ENCODE data around the gene NUP37.
A peak's percentile ranks its signal among the peaks of the same experiment; 100 is the strongest.
"Not testable (repeated sequence)": the region's sequence is repeated elsewhere in the genome, so short reads cannot be mapped to it uniquely, and the experiment has no call there.

NUP37 gene

GRCh38 chr12:102130720-102131119 is 10.8 kb upstream of the NUP37 start:
- intact Hi-C loops (cut with DNase I; ENCODE audit: low total_unique reads); H3K4me1 ChIP-seq; H3K9me3 ChIP-seq; DNase-seq; H3K36me3 ChIP-seq; H3K27me3 ChIP-seq; H3K27ac ChIP-seq; H3K4me3 ChIP-seq: not testable (repeated sequence)

GRCh38 chr12:102121328-102121727 is 1.4 kb upstream of the NUP37 start:
- H3K27ac ChIP-seq; intact Hi-C loops (cut with DNase I; ENCODE audit: low total_unique reads); H3K4me3 ChIP-seq; H3K9me3 ChIP-seq; H3K27me3 ChIP-seq; DNase-seq: not testable (repeated sequence)
- Histone ChIP-seq H3K4me1 (peaks cover 0 to 17% (median 10%) of the 10 kb centered on the region in 4 donors), H3K36me3 (peaks cover 6 to 11% (median 8%) of the 10 kb centered on the region in 3 donors)

GRCh38 chr12:102120886-102121285 is 972 bp upstream of the NUP37 start:
- Histone ChIP-seq H3K27me3 (no peaks in the 10 kb centered on the region), H3K4me1 (peaks cover 0 to 17% (median 10%) of the 10 kb centered on the region in 4 donors), H3K36me3 (peaks cover 6 to 14% (median 8%) of the 10 kb centered on the region in 3 donors), H3K27ac (no peak overlapping the region), H3K4me3 (peak overlapping the region in 1 of 2 donors; percentile 67), H3K9me3 (no peaks in the 10 kb centered on the region)
- intact Hi-C loops (cut with DNase I; ENCODE audit: low total_unique reads) = no loop called here
- no peak for DNase-seq
- TF ChIP-seq CTCF (IDR thresholded peaks at IDR 0.05) = no peak

- TF ChIP-seq CTCF (IDR thresholded peaks at IDR 0.05) = no peak
- no peaks in the 10 kb centered on the region for H3K9me3 ChIP-seq
- H3K27me3 ChIP-seq = no peaks in the 10 kb centered on the region
- peak overlapping the region in 1 of 2 donors; percentile 87 for H3K27ac ChIP-seq
- H3K36me3 ChIP-seq = peaks cover 6 to 17% (median 10%) of the 10 kb centered on the region in 3 donors
- peak overlapping the region; percentile 67 to 72 for H3K4me3 ChIP-seq
- intact Hi-C loops (cut with DNase I; ENCODE audit: low total_unique reads) = no loop called here
- DNase-seq = no peak
- peaks cover 0 to 17% (median 10%) of the 10 kb centered on the region in 4 donors for H3K4me1 ChIP-seq
These were observed 605 bp upstream of the NUP37 start for GRCh38 chr12:102120564-102120873.

- intact Hi-C loops (cut with DNase I; ENCODE audit: low total_unique reads) = loop anchor here (2.0 kb wide), 1 partner anchor 60 kb away; no protein-coding TSS in a partner anchor
- Histone ChIP-seq H3K9me3 (no peaks in the 10 kb centered on the region), H3K36me3 (peaks cover 6 to 21% (median 16%) of the 10 kb centered on the region in 3 donors), H3K27ac (peak overlapping the region in 1 of 2 donors; percentile 87), H3K4me3 (peak overlapping the region; percentile 67 to 72), H3K4me1 (peaks cover 0 to 17% (median 10%) of the 10 kb centered on the region in 4 donors), H3K27me3 (no peaks in the 10 kb centered on the region)
- DNase-seq = no peak
- no peak for TF ChIP-seq CTCF (IDR thresholded peaks at IDR 0.05)
These were observed 1.0 kb downstream of the NUP37 start for GRCh38 chr12:102118874-102119273.

GRCh38 chr12:102116392-102116791 is 3.5 kb downstream of the NUP37 start:
- H3K27me3 ChIP-seq = no peaks in the 10 kb centered on the region
- peaks cover 6 to 21% (median 16%) of the 10 kb centered on the region in 3 donors for H3K36me3 ChIP-seq
- DNase-seq = no peak
- H3K9me3 ChIP-seq = no peaks in the 10 kb centered on the region
- H3K27ac ChIP-seq = no peak overlapping the region
- intact Hi-C loops (cut with DNase I; ENCODE audit: low total_unique reads) = no loop called here
- TF ChIP-seq CTCF (IDR thresholded peaks at IDR 0.05) = no peak
- H3K4me1 ChIP-seq = peaks cover 0 to 17% (median 10%) of the 10 kb centered on the region in 4 donors
- no peak overlapping the region for H3K4me3 ChIP-seq

- peaks cover 20 to 41% (median 23%) of the 10 kb centered on the region in 3 donors for H3K36me3 ChIP-seq
- no peaks in the 10 kb centered on the region for H3K9me3 ChIP-seq
- H3K4me1 ChIP-seq = peaks cover 0 to 5% (median 3%) of the 10 kb centered on the region in 4 donors
- H3K27me3 ChIP-seq = no peaks in the 10 kb centered on the region
- DNase-seq = no peak
- TF ChIP-seq CTCF (IDR thresholded peaks at IDR 0.05) = no peak
- no peak overlapping the region for H3K4me3 ChIP-seq
- no peak overlapping the region for H3K27ac ChIP-seq
- intact Hi-C loops (cut with DNase I; ENCODE audit: low total_unique reads) = no loop called here
These were observed 5.7 kb downstream of the NUP37 start for GRCh38 chr12:102114212-102114611.

All from tibial artery (tissue), 4 donors.